Hindlimb muscle (tissue), 1 donor: Measurements from ENCODE around the gene MIOX. TPM values are rescaled to one million over a fixed set of nuclear protein-coding genes. Genes with fewer than 3 reads are reported as not detected.

Experiments
- DNase-seq: peaks from one replicate; pipeline ENCODE4 v3.0.0-alpha.2; 2013
- polyA plus RNA-seq: library from polyadenylated mRNA; unstranded; fragments of 120-200 nt; gene quantifications from one replicate; pipeline ENCODE4 v1.2.1, GENCODE V29; 2013; ENCODE audit not compliant: insufficient read length

MIOX gene
- polyA plus RNA-seq, 1 donor, result not detected

GRCh38 chr22:50455201-50455600, 31.5 kb upstream of the MIOX start:
- no peak for DNase-seq

- DNase-seq, result no peak
Measured at GRCh38 chr22:50456026-50456425, 30.6 kb upstream of the MIOX start.

- no peak for DNase-seq
Measured at GRCh38 chr22:50456466-50457234, 30.0 kb upstream of the MIOX start.

GRCh38 chr22:50459016-50459415, 27.6 kb upstream of the MIOX start:
- DNase-seq, result no peak

GRCh38 chr22:50459496-50460140, 27.0 kb upstream of the MIOX start:
- no peak for DNase-seq

GRCh38 chr22:50460938-50461337, 25.7 kb upstream of the MIOX start:
- no peak for DNase-seq

- DNase-seq, result no peak
Measured at GRCh38 chr22:50461536-50461935, 25.1 kb upstream of the MIOX start.

- no peak for DNase-seq
Measured at GRCh38 chr22:50461979-50462540, 24.6 kb upstream of the MIOX start.

GRCh38 chr22:50463188-50463900, 23.3 kb upstream of the MIOX start:
- no peak for DNase-seq

GRCh38 chr22:50464451-50464850, 22.2 kb upstream of the MIOX start:
- no peak for DNase-seq

- DNase-seq, result no peak
Measured at GRCh38 chr22:50465066-50465930, 21.4 kb upstream of the MIOX start.

GRCh38 chr22:50467341-50467740, 19.3 kb upstream of the MIOX start:
- DNase-seq, result no peak

GRCh38 chr22:50467773-50468440, 18.8 kb upstream of the MIOX start:
- DNase-seq, result no peak

GRCh38 chr22:50468626-50469025, 18.0 kb upstream of the MIOX start:
- DNase-seq, result no peak

GRCh38 chr22:50469377-50470305, 17.0 kb upstream of the MIOX start:
- no peak for DNase-seq

GRCh38 chr22:50470491-50470890, 16.2 kb upstream of the MIOX start:
- DNase-seq, result no peak

GRCh38 chr22:50471197-50471847, 15.3 kb upstream of the MIOX start:
- no peak for DNase-seq

GRCh38 chr22:50471962-50472361, 14.7 kb upstream of the MIOX start:
- DNase-seq, result no peak

GRCh38 chr22:50473088-50473487, 13.6 kb upstream of the MIOX start:
- no peak for DNase-seq
